ENCODE results near the gene RGS6. TPM values are rescaled to one million over a fixed set of nuclear protein-coding genes. Genes with fewer than 3 reads are reported as not detected.

The RGS6 gene
- total RNA-seq, 1 donor = not detected

DNA sequence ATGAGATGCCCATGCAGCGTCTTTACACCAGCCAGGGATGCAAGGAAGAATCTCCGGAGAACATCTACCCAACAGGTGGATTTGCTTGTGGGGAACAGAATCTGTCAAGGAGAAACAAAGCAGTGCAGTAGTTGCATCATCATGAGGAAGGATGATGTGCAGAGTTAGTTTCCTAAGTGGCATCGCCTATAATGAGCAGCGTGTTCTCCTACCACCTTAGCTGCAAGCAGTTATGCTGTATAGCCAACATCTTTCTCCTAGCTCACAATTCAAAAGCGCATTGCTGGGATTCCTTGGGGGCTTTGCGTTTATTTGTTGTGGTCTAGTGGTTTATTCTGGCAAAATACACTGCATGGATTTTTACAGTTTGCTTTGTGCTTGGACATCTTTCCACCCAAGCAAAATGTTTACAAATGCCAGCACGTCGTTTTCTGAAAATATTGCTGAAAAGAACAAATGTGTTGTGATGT is 233.0 kb downstream of the RGS6 start:
- DNase-seq (ENCODE audit: insufficient read length, low spot score, missing footprints) = no peak
- Histone ChIP-seq H4K20me1 (ENCODE audit: insufficient read depth, low read length) (no peaks in the 10 kb centered on the region), H3K27ac (ENCODE audit: low read depth, low read length) (no peak overlapping the region), H3K79me2 (ENCODE audit: insufficient read depth, low read length) (no peaks in the 10 kb centered on the region), H3K4me1 (ENCODE audit: insufficient read depth, low read length) (no peaks in the 10 kb centered on the region), H3K4me2 (ENCODE audit: insufficient read depth, low read length) (no peak overlapping the region), H3K27me3 (ENCODE audit: insufficient read depth, low read length) (no peaks in the 10 kb centered on the region), H2AFZ (ENCODE audit: low read length) (no peak overlapping the region), H3K4me3 (ENCODE audit: insufficient read depth, low read length) (no peak overlapping the region), H3K36me3 (ENCODE audit: insufficient read depth, low read length) (no peaks in the 10 kb centered on the region), H3K9me3 (ENCODE audit: low read depth, low read length) (no peaks in the 10 kb centered on the region)
- TF ChIP-seq, protein P1, sequence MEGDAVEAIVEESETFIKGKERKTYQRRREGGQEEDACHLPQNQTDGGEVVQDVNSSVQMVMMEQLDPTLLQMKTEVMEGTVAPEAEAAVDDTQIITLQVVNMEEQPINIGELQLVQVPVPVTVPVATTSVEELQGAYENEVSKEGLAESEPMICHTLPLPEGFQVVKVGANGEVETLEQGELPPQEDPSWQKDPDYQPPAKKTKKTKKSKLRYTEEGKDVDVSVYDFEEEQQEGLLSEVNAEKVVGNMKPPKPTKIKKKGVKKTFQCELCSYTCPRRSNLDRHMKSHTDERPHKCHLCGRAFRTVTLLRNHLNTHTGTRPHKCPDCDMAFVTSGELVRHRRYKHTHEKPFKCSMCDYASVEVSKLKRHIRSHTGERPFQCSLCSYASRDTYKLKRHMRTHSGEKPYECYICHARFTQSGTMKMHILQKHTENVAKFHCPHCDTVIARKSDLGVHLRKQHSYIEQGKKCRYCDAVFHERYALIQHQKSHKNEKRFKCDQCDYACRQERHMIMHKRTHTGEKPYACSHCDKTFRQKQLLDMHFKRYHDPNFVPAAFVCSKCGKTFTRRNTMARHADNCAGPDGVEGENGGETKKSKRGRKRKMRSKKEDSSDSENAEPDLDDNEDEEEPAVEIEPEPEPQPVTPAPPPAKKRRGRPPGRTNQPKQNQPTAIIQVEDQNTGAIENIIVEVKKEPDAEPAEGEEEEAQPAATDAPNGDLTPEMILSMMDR (IDR thresholded peaks at IDR 0.05; ENCODE audit: extremely low read depth, low read depth, low read length) = no peak

DNA sequence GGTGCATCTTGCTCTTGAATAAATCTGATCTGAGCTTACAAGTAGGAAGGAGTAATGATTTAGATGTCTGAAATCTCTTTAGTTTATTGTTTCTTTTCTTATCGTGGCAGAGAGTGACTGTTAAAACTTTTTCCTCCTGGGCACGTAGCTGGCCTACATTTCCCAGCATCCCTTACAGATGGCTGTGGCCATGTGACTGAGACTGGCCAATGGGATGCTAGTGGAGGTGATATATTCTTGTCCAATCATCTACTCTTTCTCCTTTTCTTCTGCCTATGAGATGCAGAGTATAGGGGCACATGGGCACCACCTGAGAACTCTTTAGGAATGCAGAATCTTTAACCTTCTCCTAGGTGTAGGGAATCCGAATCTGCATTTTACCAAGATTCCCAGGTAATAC is 237.3 kb downstream of the RGS6 start:
- Histone ChIP-seq H2AFZ (ENCODE audit: low read length) (no peak overlapping the region), H3K36me3 (ENCODE audit: insufficient read depth, low read length) (no peaks in the 10 kb centered on the region), H3K4me1 (ENCODE audit: insufficient read depth, low read length) (no peaks in the 10 kb centered on the region), H4K20me1 (ENCODE audit: insufficient read depth, low read length) (no peaks in the 10 kb centered on the region), H3K4me3 (ENCODE audit: insufficient read depth, low read length) (no peak overlapping the region), H3K4me2 (ENCODE audit: insufficient read depth, low read length) (no peak overlapping the region), H3K27me3 (ENCODE audit: insufficient read depth, low read length) (no peaks in the 10 kb centered on the region), H3K9me3 (ENCODE audit: low read depth, low read length) (no peaks in the 10 kb centered on the region), H3K79me2 (ENCODE audit: insufficient read depth, low read length) (no peaks in the 10 kb centered on the region), H3K27ac (ENCODE audit: low read depth, low read length) (no peak overlapping the region)
- DNase-seq (ENCODE audit: insufficient read length, low spot score, missing footprints) = no peak
- TF ChIP-seq, protein P1 (IDR thresholded peaks at IDR 0.05; ENCODE audit: extremely low read depth, low read depth, low read length) = no peak

DNA sequence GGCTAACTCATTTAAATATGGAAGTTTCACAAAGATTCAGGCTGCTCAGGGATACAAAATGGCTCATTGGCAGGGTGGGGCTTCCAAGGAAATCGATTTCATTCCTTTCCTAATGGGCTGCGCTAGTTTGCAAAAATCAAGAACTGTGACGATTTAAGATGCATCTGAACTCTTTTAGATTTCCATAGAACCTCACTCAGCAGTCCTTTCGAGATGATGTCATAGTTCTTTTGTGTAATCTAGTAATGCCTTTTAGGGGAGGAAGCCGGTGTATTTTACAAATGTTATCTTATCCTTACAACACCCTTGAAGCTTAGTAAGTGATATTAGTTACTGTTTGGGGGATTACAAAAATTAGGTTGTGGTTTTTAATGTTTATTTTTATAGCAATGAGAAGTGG is 239.8 kb downstream of the RGS6 start:
- Histone ChIP-seq H4K20me1 (ENCODE audit: insufficient read depth, low read length) (no peaks in the 10 kb centered on the region), H3K4me1 (ENCODE audit: insufficient read depth, low read length) (no peaks in the 10 kb centered on the region), H3K36me3 (ENCODE audit: insufficient read depth, low read length) (no peaks in the 10 kb centered on the region), H3K4me2 (ENCODE audit: insufficient read depth, low read length) (no peak overlapping the region), H3K27ac (ENCODE audit: low read depth, low read length) (no peak overlapping the region), H3K27me3 (ENCODE audit: insufficient read depth, low read length) (no peaks in the 10 kb centered on the region), H3K9me3 (ENCODE audit: low read depth, low read length) (no peaks in the 10 kb centered on the region), H2AFZ (ENCODE audit: low read length) (no peak overlapping the region), H3K4me3 (ENCODE audit: insufficient read depth, low read length) (no peak overlapping the region), H3K79me2 (ENCODE audit: insufficient read depth, low read length) (no peaks in the 10 kb centered on the region)
- TF ChIP-seq, protein P1 (IDR thresholded peaks at IDR 0.05; ENCODE audit: extremely low read depth, low read depth, low read length) = no peak
- no peak for DNase-seq (ENCODE audit: insufficient read length, low spot score, missing footprints)

DNA sequence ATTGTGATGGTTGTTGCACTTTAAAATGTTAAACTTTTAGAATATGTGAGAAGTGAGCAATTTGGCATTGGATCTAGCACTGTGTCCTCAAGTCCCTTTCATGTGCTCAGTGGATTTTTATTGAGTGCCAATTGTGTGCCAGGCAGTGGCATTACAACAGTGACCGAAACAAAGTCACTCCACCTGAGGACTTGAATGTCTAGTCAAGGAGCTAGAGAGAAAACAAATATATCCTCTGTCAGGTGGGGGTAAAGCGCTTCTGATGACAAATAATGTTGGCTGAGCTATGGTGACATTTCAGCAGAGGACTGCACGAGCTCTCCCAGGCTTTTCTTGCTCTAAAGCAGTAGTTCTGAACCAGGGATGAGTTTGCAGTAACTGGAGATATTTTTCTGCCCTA is 240.4 kb downstream of the RGS6 start:
- H3K79me2 ChIP-seq (ENCODE audit: insufficient read depth, low read length) = no peaks in the 10 kb centered on the region
- no peak for DNase-seq (ENCODE audit: insufficient read length, low spot score, missing footprints)
- H3K9me3 ChIP-seq (ENCODE audit: low read depth, low read length) = no peaks in the 10 kb centered on the region
- H3K36me3 ChIP-seq (ENCODE audit: insufficient read depth, low read length) = no peaks in the 10 kb centered on the region
- no peak overlapping the region for H3K4me3 ChIP-seq (ENCODE audit: insufficient read depth, low read length)
- H4K20me1 ChIP-seq (ENCODE audit: insufficient read depth, low read length) = no peaks in the 10 kb centered on the region
- no peaks in the 10 kb centered on the region for H3K27me3 ChIP-seq (ENCODE audit: insufficient read depth, low read length)
- TF ChIP-seq, protein P1 (IDR thresholded peaks at IDR 0.05; ENCODE audit: extremely low read depth, low read depth, low read length) = no peak
- no peak overlapping the region for H3K4me2 ChIP-seq (ENCODE audit: insufficient read depth, low read length)
- H2AFZ ChIP-seq (ENCODE audit: low read length) = no peak overlapping the region
- H3K27ac ChIP-seq (ENCODE audit: low read depth, low read length) = no peak overlapping the region
- H3K4me1 ChIP-seq (ENCODE audit: insufficient read depth, low read length) = no peaks in the 10 kb centered on the region

Measured in osteoblast (primary cell).